Mesothelial cell of epicardium (in vitro differentiated cells): Measurements from ENCODE around the gene PDE4D. TPM values are rescaled to one million over a fixed set of nuclear protein-coding genes. Genes with fewer than 3 reads are reported as not detected.
"Not testable (repeated sequence)": the region's sequence is repeated elsewhere in the genome, so short reads cannot be mapped to it uniquely, and the experiment has no call there.

Experiments
- DNase-seq, 2 experiments: peaks; one replicate each; pipeline ENCODE4 v3.0.0; 2021; ENCODE audit warnings: low spot score in 2 of 2; ENCODE audit not compliant: unreplicated experiment in 2 of 2
- H3K27ac Mint-ChIP-seq: 2 replicates; pipeline ENCODE4 v1.8.0; 2021; ENCODE audit warnings: mixed read lengths
- H3K27me3 Mint-ChIP-seq: 2 replicates; pipeline ENCODE4 v1.8.0; 2021; ENCODE audit warnings: low read depth, mixed read lengths
- H3K36me3 Mint-ChIP-seq: 2 replicates; pipeline ENCODE4 v1.8.0; 2021; ENCODE audit warnings: mixed read lengths
- H3K4me1 Mint-ChIP-seq: 2 replicates; pipeline ENCODE4 v1.8.0; 2021; ENCODE audit warnings: mixed read lengths
- H3K4me3 Mint-ChIP-seq: 2 replicates; pipeline ENCODE4 v1.8.0; 2021; ENCODE audit warnings: mild to moderate bottlenecking, moderate library complexity, mixed read lengths
- H3K9me3 Mint-ChIP-seq: 2 replicates; pipeline ENCODE4 v1.8.0; 2021; ENCODE audit warnings: mixed read lengths
- total RNA-seq: library from RNA; stranded (reverse); gene quantifications from 3 replicates; pipeline ENCODE4 v1.2.1, GENCODE V29; 2021
- TF ChIP-seq, protein P1 (sequence below): fragments of 200-600 bp; sonication (generic); IDR thresholded peaks from one replicate; pipeline ENCODE4 v1.5.0; 2021; ENCODE audit warnings: antibody characterized with exemption; ENCODE audit not compliant: unreplicated experiment

PDE4D gene
- total RNA-seq, 1 donor from 2014 or later = 105 TPM

DNA sequence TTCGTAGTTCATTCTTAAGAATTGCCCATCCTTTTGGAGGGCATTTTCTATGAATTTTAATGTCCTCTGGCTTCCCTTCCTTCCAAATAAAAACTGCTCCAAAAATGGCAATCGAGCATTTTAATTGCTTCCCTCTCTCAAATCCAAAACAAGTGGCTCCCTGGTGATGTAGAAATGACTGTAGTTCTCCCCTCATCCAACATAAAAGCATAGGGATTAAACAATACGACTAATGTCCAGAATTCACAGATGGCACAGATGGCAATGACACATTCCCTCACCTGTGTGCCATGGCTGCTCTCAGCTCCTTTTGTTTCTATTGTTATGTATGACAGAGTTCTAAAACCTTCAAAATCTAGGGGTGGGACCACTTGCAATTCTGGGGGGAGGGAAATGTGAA lies 893.3 kb downstream of the PDE4D start:
- Mint-ChIP-seq H3K4me1 (peaks cover 36% of the 10 kb centered on the region), H3K36me3 (peaks cover 1% of the 10 kb centered on the region), H3K4me3 (no peak overlapping the region), H3K27me3 (no peaks in the 10 kb centered on the region), H3K27ac (peak overlapping the region; percentile 59), H3K9me3 (no peaks in the 10 kb centered on the region)
- TF ChIP-seq, protein P1, sequence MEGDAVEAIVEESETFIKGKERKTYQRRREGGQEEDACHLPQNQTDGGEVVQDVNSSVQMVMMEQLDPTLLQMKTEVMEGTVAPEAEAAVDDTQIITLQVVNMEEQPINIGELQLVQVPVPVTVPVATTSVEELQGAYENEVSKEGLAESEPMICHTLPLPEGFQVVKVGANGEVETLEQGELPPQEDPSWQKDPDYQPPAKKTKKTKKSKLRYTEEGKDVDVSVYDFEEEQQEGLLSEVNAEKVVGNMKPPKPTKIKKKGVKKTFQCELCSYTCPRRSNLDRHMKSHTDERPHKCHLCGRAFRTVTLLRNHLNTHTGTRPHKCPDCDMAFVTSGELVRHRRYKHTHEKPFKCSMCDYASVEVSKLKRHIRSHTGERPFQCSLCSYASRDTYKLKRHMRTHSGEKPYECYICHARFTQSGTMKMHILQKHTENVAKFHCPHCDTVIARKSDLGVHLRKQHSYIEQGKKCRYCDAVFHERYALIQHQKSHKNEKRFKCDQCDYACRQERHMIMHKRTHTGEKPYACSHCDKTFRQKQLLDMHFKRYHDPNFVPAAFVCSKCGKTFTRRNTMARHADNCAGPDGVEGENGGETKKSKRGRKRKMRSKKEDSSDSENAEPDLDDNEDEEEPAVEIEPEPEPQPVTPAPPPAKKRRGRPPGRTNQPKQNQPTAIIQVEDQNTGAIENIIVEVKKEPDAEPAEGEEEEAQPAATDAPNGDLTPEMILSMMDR = no peak
- no peak for DNase-seq

DNA sequence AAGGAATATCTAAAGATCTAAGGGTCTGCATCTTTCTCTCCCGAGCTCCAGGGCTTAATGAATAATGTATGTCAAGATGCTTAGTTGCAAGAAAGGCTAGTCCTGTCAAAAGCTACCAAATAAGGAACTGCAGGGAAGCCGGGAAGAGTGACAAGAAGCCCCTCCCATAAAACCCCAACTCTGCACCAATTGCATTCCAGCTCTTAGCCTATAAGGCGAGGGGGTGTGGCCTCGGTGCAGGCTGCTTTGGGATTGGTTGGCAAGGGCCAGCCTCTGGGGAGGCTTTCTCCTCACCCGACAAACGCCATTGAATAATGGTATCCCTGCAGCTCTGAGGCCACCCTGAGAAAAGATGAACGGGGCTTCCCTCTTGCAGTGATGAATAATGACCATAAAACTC lies 893.7 kb downstream of the PDE4D start:
- H3K36me3 Mint-ChIP-seq = peaks cover 1% of the 10 kb centered on the region
- TF ChIP-seq, protein P1 = no peak
- H3K27me3 Mint-ChIP-seq = no peaks in the 10 kb centered on the region
- H3K4me1 Mint-ChIP-seq = peaks cover 36% of the 10 kb centered on the region
- no peak overlapping the region for H3K27ac Mint-ChIP-seq
- H3K9me3 Mint-ChIP-seq = no peaks in the 10 kb centered on the region
- H3K4me3 Mint-ChIP-seq = no peak overlapping the region
- no peak for DNase-seq

DNA sequence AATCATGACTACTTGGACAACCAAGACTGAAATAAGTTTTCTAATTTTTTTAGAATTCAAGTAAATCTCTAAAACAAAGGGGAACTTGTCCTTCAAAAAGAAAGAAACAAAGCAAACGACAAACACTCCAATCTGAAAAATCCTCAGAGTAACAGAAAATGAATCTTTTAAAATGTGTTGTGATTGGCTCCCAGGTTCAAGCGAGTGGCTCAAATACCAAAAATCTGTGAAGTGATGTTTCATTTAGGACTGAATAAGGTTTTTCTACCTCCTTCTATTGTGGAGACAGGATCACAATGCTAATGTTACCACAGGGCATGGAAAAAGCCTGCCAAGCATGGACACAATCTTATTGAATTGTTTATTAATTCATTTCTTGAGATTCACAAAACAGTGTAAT lies 895.0 kb downstream of the PDE4D start:
- H3K27me3 Mint-ChIP-seq = no peaks in the 10 kb centered on the region
- H3K4me3 Mint-ChIP-seq = no peak overlapping the region
- no peak for DNase-seq
- no peaks in the 10 kb centered on the region for H3K9me3 Mint-ChIP-seq
- TF ChIP-seq, protein P1 = no peak
- H3K4me1 Mint-ChIP-seq = peaks cover 33% of the 10 kb centered on the region
- peaks cover 1% of the 10 kb centered on the region for H3K36me3 Mint-ChIP-seq
- no peak overlapping the region for H3K27ac Mint-ChIP-seq

DNA sequence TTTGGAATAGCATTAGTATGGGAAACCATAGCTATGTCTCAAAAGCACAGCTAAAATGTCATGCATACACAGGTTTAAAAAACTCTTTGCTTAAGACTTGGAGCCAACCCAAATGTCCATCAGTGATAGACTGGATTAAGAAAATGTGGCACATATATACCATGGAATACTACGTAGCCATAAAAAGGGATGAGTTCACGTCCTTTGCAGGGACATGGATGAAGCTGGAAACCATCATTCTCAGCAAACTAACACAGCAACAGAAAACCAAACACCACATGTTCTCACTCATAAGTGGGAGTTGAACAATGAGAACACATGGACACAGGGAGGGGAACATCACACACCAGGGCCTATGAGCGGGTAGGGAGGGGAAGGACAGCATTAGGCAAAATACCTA lies 897.7 kb downstream of the PDE4D start:
- not testable (repeated sequence) for H3K36me3 Mint-ChIP-seq, DNase-seq, H3K27ac Mint-ChIP-seq, H3K9me3 Mint-ChIP-seq, H3K4me1 Mint-ChIP-seq, H3K4me3 Mint-ChIP-seq, H3K27me3 Mint-ChIP-seq

DNA sequence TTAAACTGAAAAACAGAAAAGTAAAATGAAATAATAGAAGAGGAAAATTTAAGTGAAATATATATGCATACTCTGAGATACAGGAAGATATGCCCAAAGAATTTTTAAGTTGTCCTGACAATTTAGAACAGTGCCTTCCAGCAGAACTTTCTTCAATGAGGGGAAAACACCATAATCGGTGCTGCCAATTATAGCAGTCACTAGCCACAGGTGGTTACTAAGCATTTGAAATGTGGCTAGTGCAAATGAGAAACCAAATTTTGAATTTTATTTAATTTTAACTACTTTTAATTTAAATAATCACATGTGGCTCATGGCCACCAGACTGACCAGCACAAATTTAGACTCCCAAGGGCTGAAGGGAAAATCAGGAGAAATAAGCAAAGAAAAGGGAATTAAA lies 900.1 kb downstream of the PDE4D start:
- Mint-ChIP-seq H3K4me1 (no peaks in the 10 kb centered on the region), H3K9me3 (no peaks in the 10 kb centered on the region), H3K27me3 (no peaks in the 10 kb centered on the region), H3K4me3 (no peak overlapping the region), H3K36me3 (peaks cover 12% of the 10 kb centered on the region), H3K27ac (no peak overlapping the region)
- TF ChIP-seq, protein P1 = no peak
- no peak for DNase-seq

DNA sequence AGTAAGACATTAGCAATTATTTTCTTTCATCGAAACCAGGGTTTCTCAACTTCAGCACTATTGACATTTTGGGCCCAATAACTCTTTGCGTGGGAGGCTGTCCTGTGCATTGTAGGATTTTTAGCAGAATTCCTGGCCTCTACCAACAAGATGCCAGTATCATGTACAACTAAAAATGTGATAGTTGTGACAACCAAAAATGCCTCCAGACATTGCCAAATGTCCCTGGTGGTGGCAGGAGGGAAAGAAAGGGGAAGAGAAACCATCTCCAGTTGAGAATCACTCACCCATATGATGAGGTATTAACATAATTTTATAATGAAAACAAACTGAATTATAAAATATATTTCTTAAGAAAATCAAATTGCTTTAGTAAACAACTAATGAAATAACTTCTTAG lies 904.6 kb downstream of the PDE4D start:
- Mint-ChIP-seq H3K9me3 (no peaks in the 10 kb centered on the region), H3K4me3 (no peak overlapping the region), H3K27me3 (no peaks in the 10 kb centered on the region), H3K27ac (no peak overlapping the region), H3K36me3 (peaks cover 14% of the 10 kb centered on the region), H3K4me1 (peaks cover 19% of the 10 kb centered on the region)
- TF ChIP-seq, protein P1 = no peak
- DNase-seq = no peak
